Endothelial cell of umbilical vein (primary cell): Measurements from ENCODE around the gene MIER1. TPM values are rescaled to one million over a fixed set of nuclear protein-coding genes. Genes with fewer than 3 reads are reported as not detected.

Experiments used
- BruUV-seq: library from RNA; stranded (reverse); fragments of 400-500 nt; replicated peaks from 2 replicates; lab custom pipeline; 2021; lab: Mats Ljungman, UMichigan
- CTCF ChIA-PET: fragments of 300-600, 350-600 bp; sonication (Branson Sonifier 250); formaldehyde crosslinking; loops from one replicate; lab custom pipeline; 2021; ENCODE audit warnings: antibody characterized with exemption, inconsistent platforms; lab: Charles Lee
- POLR2A ChIA-PET: fragments of 300-600, 350-600 bp; sonication (Branson Sonifier 250); formaldehyde crosslinking; loops from one replicate; lab custom pipeline; 2021; ENCODE audit warnings: antibody characterized with exemption, inconsistent platforms; lab: Charles Lee
- DNase-seq: peaks from one replicate; pipeline ENCODE4 v3.0.0-alpha.2; 2011; ENCODE audit warnings: low read depth, low spot score
- FAIRE-seq: peaks from 2 replicates; lab custom pipeline; 2011; peaks lifted over from hg19 to GRCh38; lab: Jason Lieb, UNC
- H2AFZ ChIP-seq: 2 replicates; pipeline ENCODE4 v1.6.0; 2012; ENCODE audit warnings: low read depth, low read length, control low read depth, inconsistent platforms
- H3K27ac ChIP-seq: 2 replicates; pipeline ENCODE4 v1.5.1; 2011; ENCODE audit warnings: low read depth, mild to moderate bottlenecking, control low read depth, low read length, moderate library complexity; ENCODE audit not compliant: insufficient read depth
- H3K27me3 ChIP-seq, 2 experiments: 2 replicates each; pipeline versions ENCODE4 v1.6.0 to v1.6.1; 2011; ENCODE audit warnings: low read length in 2 of 2, mixed read lengths in 1 of 2; ENCODE audit not compliant: control insufficient read depth in 2 of 2, insufficient read depth in 2 of 2
- H3K36me3 ChIP-seq, 2 experiments: 2 replicates in 1 of 2; 3 replicates in 1 of 2; pipeline ENCODE4 v1.5.1; 2011; ENCODE audit warnings: low read length in 2 of 2, mild to moderate bottlenecking in 1 of 2, moderate library complexity in 1 of 2; ENCODE audit not compliant: control insufficient read depth in 2 of 2, insufficient read depth in 2 of 2; ENCODE audit errors: extremely low read depth in 1 of 2
- H3K4me1 ChIP-seq: 3 replicates; pipeline ENCODE4 v1.5.1; 2011; ENCODE audit warnings: mild to moderate bottlenecking, low read length; ENCODE audit not compliant: control insufficient read depth, insufficient read depth; ENCODE audit errors: extremely low read depth
- H3K4me2 ChIP-seq: 2 replicates; pipeline ENCODE4 v1.6.1; 2011; ENCODE audit warnings: low read length, control low read depth, mixed read lengths; ENCODE audit not compliant: insufficient read depth
- H3K4me3 ChIP-seq, 3 experiments: fragments of 200-600 bp in 1 of 3; sonication (generic), shearing (Covaris generic) in 1 of 3; replicated peaks in 1 of 3; 2 replicates each; pipeline ENCODE4 v1.5.1; 2011 to 2016; ENCODE audit warnings: control low read depth in 3 of 3, low read length in 3 of 3, mild to moderate bottlenecking in 2 of 3, inconsistent platforms in 1 of 3, low read depth in 1 of 3, moderate library complexity in 1 of 3; ENCODE audit not compliant: insufficient read depth in 1 of 3
- H3K79me2 ChIP-seq: 2 replicates; pipeline ENCODE4 v1.6.0; 2012; ENCODE audit warnings: low read length, inconsistent platforms; ENCODE audit not compliant: control insufficient read depth, insufficient read depth
- H3K9ac ChIP-seq: replicated peaks from 2 replicates; pipeline ENCODE3; 2011; ENCODE audit warnings: low read length, control low read depth; ENCODE audit not compliant: insufficient read depth; ENCODE audit errors: extremely low read depth
- H3K9me1 ChIP-seq: replicated peaks from 3 replicates; pipeline ENCODE4 v1.6.0; 2011; ENCODE audit warnings: mild to moderate bottlenecking, low read length; ENCODE audit not compliant: control insufficient read depth, insufficient read depth; ENCODE audit errors: extremely low read depth
- H3K9me3 ChIP-seq: replicated peaks from 2 replicates; pipeline ENCODE4 v1.5.1; 2012; ENCODE audit warnings: low read length, inconsistent platforms; ENCODE audit not compliant: control insufficient read depth, insufficient read depth
- H4K20me1 ChIP-seq: replicated peaks from 2 replicates; pipeline ENCODE3; 2011; ENCODE audit warnings: mild to moderate bottlenecking, low read length; ENCODE audit not compliant: control insufficient read depth, insufficient read depth; ENCODE audit errors: extremely low read depth
- CTCF ChIP-seq, 2 donors: IDR thresholded peaks; 1 replicate in 1 of 2; 2 replicates in 1 of 2; pipeline ENCODE4 v1.5.1; 2011; ENCODE audit warnings: low read length in 2 of 2, mild to moderate bottlenecking in 2 of 2, moderate library complexity in 2 of 2, control low read depth in 1 of 2, inconsistent platforms in 1 of 2, low read depth in 1 of 2; ENCODE audit not compliant: insufficient read depth in 1 of 2; ENCODE audit errors: extremely low read depth in 1 of 2
- EZH2 ChIP-seq: IDR thresholded peaks from 2 replicates; pipeline ENCODE4 v1.6.1; 2012; ENCODE audit warnings: borderline replicate concordance, low read depth, mild to moderate bottlenecking, moderate library complexity, low read length, inconsistent platforms; ENCODE audit not compliant: severe bottlenecking
- FOS ChIP-seq: IDR thresholded peaks from 2 replicates; pipeline ENCODE4 v1.6.1; 2011; ENCODE audit warnings: mild to moderate bottlenecking, low read length, moderate library complexity, borderline replicate concordance; ENCODE audit not compliant: insufficient read depth
- GATA2 ChIP-seq: IDR thresholded peaks from 2 replicates; pipeline ENCODE4 v1.7.0; 2011; ENCODE audit warnings: low read depth, mild to moderate bottlenecking, moderate library complexity, mixed read lengths, low read length; ENCODE audit not compliant: insufficient read length, insufficient read depth
- JUN ChIP-seq: IDR thresholded peaks from 2 replicates; pipeline ENCODE4 v1.6.1; 2011; ENCODE audit warnings: borderline replicate concordance, low read depth; ENCODE audit not compliant: insufficient read length, insufficient read depth
- MAX ChIP-seq: IDR thresholded peaks from 2 replicates; pipeline ENCODE4 v1.6.1; 2011; ENCODE audit not compliant: insufficient read depth, insufficient read length
- MYC ChIP-seq: IDR thresholded peaks from one replicate; pipeline ENCODE4 v1.6.1; 2011; ENCODE audit warnings: mild to moderate bottlenecking, low read depth, low read length
- POLR2A ChIP-seq: IDR thresholded peaks from 2 replicates; pipeline ENCODE4 v1.6.1; 2012; ENCODE audit warnings: low read depth, mild to moderate bottlenecking, control low read depth, low read length
- POLR2AphosphoS5 ChIP-seq: IDR thresholded peaks from 2 replicates; pipeline ENCODE4 v1.6.1; 2012; ENCODE audit warnings: low read depth, mild to moderate bottlenecking, control low read depth, low read length, moderate library complexity; ENCODE audit not compliant: insufficient read depth
- dilution Hi-C: fragments of 300-500 bp; cut with MboI; formaldehyde crosslinking; loops from one replicate; pipeline ENCODE4 v1.15.0; 2019; ENCODE audit warnings: low sequenced_read_pairs; ENCODE audit not compliant: extremely low pct_ligation_motif_present
- intact Hi-C: fragments of 100-400 bp; cut with micrococcal nuclease; formaldehyde crosslinking; loops from one replicate; pipeline ENCODE4 v1.10.0; 2022
- polyA plus RNA-seq, 4 experiments: library from polyadenylated mRNA; depleted of rRNA in 3 of 4; stranded (reverse) in 3 of 4; unstranded in 1 of 4; fragments of >200 nt; gene quantifications; 2 replicates each; pipeline versions ENCODE4 v1.2.1 to v1.2.3, GENCODE V29; 2011 to 2012; ENCODE audit warnings: missing spikeins in 1 of 4
- total RNA-seq: library from RNA; stranded (reverse); gene quantifications from 2 replicates; pipeline ENCODE4 v1.2.3, GENCODE V29; 2021

Gene MIER1
- total and polyA plus RNA-seq, 2 donors (not counting 3 experiments of a cell fraction or from before 2014, with no cell fraction given): 7.3 to 36.8 TPM

- POLR2A ChIA-PET: no interaction called here
- H3K9me1 ChIP-seq: no peaks in the 10 kb centered on the region
These were observed 6.0 kb downstream of the MIER1 start for GRCh38 chr1:66930823-66931174.

More at GRCh38 chr1:66930823-66931174, 6.0 kb downstream of the MIER1 start:
- no peaks in the 10 kb centered on the region for H3K36me3 ChIP-seq
- dilution Hi-C loops: no loop called here
- no peaks in the 10 kb centered on the region for H3K27me3 ChIP-seq
- DNase-seq (no peak), FAIRE-seq (no peak)
- peaks cover 51% of the 10 kb centered on the region for H3K4me1 ChIP-seq
- TF ChIP-seq POLR2A: no peak
- TF ChIP-seq MYC: no peak
- no peak for TF ChIP-seq JUN
- no peak for TF ChIP-seq GATA2
- no peak for TF ChIP-seq MAX
- TF ChIP-seq POLR2AphosphoS5: no peak
- TF ChIP-seq FOS: no peak
- no peak for TF ChIP-seq EZH2
- TF ChIP-seq CTCF (IDR thresholded peaks at IDR 0.05; ENCODE audit: extremely low read depth in 1 of 2, insufficient read depth in 1 of 2, low read depth in 1 of 2, low read length in 2 of 2): no peak
- no peaks in the 10 kb centered on the region for H3K9me3 ChIP-seq
- H3K9ac ChIP-seq: peak overlapping the region; percentile 95
- CTCF ChIA-PET: interaction anchor here (0.6 to 3.1 kb wide), 7 partner anchors 13 to 169 kb away, joined by 3 to 8 read pairs (median 3); no protein-coding TSS in a partner anchor
- H3K4me2 ChIP-seq: peak overlapping the region; percentile 95
- H4K20me1 ChIP-seq: no peaks in the 10 kb centered on the region
- no TSS peak for BruUV-seq
- intact Hi-C loops: loop anchor here (2.0 to 10.0 kb wide), 5 partner anchors 24 to 1508 kb away; partner anchors contain the start of genes LEPR and LEPROT
- peak overlapping the region; percentile 98 to 99 (median 99) for H3K4me3 ChIP-seq
- H2AFZ ChIP-seq: peak overlapping the region; percentile 50
- H3K27ac ChIP-seq: peak overlapping the region; percentile 84
- H3K79me2 ChIP-seq: peaks cover 84% of the 10 kb centered on the region
